Small intestine (tissue), 7 donors: Measurements from ENCODE around the gene EPB41L2. TPM values are rescaled to one million over a fixed set of nuclear protein-coding genes. Genes with fewer than 3 reads are reported as not detected.
"Not testable (repeated sequence)": the region's sequence is repeated elsewhere in the genome, so short reads cannot be mapped to it uniquely, and the experiment has no call there.

Experiments
- DNase-seq, 2 donors: peaks; one replicate each; pipeline versions ENCODE4 v3.0.0 to v3.0.0-alpha.2; 2013
- FAIRE-seq: peaks from 2 replicates; lab custom pipeline; 2012; peaks lifted over from hg19 to GRCh38; lab: Jason Lieb, UNC
- H3K27ac ChIP-seq, 3 donors: one replicate each; pipeline ENCODE4 v1.5.1; 2013; ENCODE audit warnings: low read length in 2 of 3, mild to moderate bottlenecking in 2 of 3, control low read depth in 1 of 3, inconsistent platforms in 1 of 3, low read depth in 1 of 3, moderate library complexity in 1 of 3
- H3K27me3 ChIP-seq, 3 donors: one replicate each; pipeline ENCODE4 v1.6.1; 2013; ENCODE audit warnings: low read length in 3 of 3, inconsistent platforms in 1 of 3; ENCODE audit not compliant: control insufficient read depth in 3 of 3, insufficient read depth in 3 of 3
- H3K36me3 ChIP-seq, 3 donors: one replicate each; pipeline ENCODE4 v1.6.1; 2013; ENCODE audit warnings: low read length in 3 of 3, inconsistent platforms in 1 of 3, low read depth in 1 of 3, mild to moderate bottlenecking in 1 of 3, moderate library complexity in 1 of 3; ENCODE audit not compliant: control insufficient read depth in 3 of 3, insufficient read depth in 2 of 3
- H3K4me1 ChIP-seq, 3 donors: one replicate each; pipeline ENCODE4 v1.6.1; 2013; ENCODE audit warnings: low read length in 2 of 3, inconsistent platforms in 1 of 3, low read depth in 1 of 3, mild to moderate bottlenecking in 1 of 3, moderate library complexity in 1 of 3; ENCODE audit not compliant: control insufficient read depth in 3 of 3, insufficient read depth in 2 of 3
- H3K4me3 ChIP-seq, 3 donors: one replicate each; pipeline ENCODE4 v1.5.1; 2013; ENCODE audit warnings: low read length in 3 of 3, control low read depth in 1 of 3, inconsistent platforms in 1 of 3, low read depth in 1 of 3, mild to moderate bottlenecking in 1 of 3, moderate library complexity in 1 of 3
- H3K9me3 ChIP-seq, 2 donors: one replicate each; pipeline ENCODE4 v1.6.1; 2013; ENCODE audit warnings: low read depth in 1 of 2, low read length in 1 of 2; ENCODE audit not compliant: control insufficient read depth in 2 of 2, insufficient read depth in 1 of 2
- WGBS, 3 donors: extraction: QIAGEN DNeasy Blood & Tissue Kit; methylation state at CpG; one replicate each; pipeline ENCODE4 v1.1.7; 2013; 5-methylcytosine and 5-hydroxymethylcytosine counted together
- polyA plus RNA-seq, 4 donors: library from polyadenylated mRNA; stranded (reverse) in 3 of 4; unstranded in 1 of 4; fragments of 200-250 nt in 3 of 4; fragments of 120-200 nt in 1 of 4; gene quantifications; one replicate each; pipeline versions ENCODE4 v1.2.1 to v1.2.3, GENCODE V29; 2013
- donor health status: healthy with polysubstance abuse.
- donor health status: control.
- donor health status: control.
- donor health status: Bipolar disorder and iron deficiency.
- donor health status: healthy.

EPB41L2 gene
- polyA plus RNA-seq, 4 donors = 14.8 to 63.0 (median 31.1) TPM

GRCh38 chr6:130995783-130996447, 67.1 kb downstream of the EPB41L2 start:
- peak; percentile 21 to 31 for DNase-seq
- no peak for FAIRE-seq
- 74 to 79% (median 77%) methylated on average over 2 of the region's 2 CpGs for WGBS, 3 donors

GRCh38 chr6:130994319-130995097, 68.5 kb downstream of the EPB41L2 start:
- no peak overlapping the region for H3K27ac ChIP-seq
- no peak for FAIRE-seq

More at GRCh38 chr6:130995783-130996447, 67.1 kb downstream of the EPB41L2 start:
- Histone ChIP-seq H3K9me3 (peaks cover 0 to 4% of the 10 kb centered on the region in 2 donors), H3K4me1 (peaks cover 0 to 7% (median 6%) of the 10 kb centered on the region in 3 donors), H3K4me3 (no peak overlapping the region), H3K27ac (no peak overlapping the region), H3K27me3 (no peaks in the 10 kb centered on the region), H3K36me3 (no peaks in the 10 kb centered on the region)

GRCh38 chr6:130993292-130993765, 69.7 kb downstream of the EPB41L2 start:
- FAIRE-seq (no peak), DNase-seq (peak; percentile 37 to 81)
- 54 to 68% (median 59%) methylated on average over 11 of the region's 11 CpGs for WGBS, 3 donors
- Histone ChIP-seq H3K36me3 (no peaks in the 10 kb centered on the region), H3K4me3 (no peak overlapping the region), H3K27me3 (no peaks in the 10 kb centered on the region), H3K9me3 (peaks cover 0 to 4% of the 10 kb centered on the region in 2 donors), H3K27ac (peak overlapping the region in 2 of 3 donors; percentile 30 to 62), H3K4me1 (peaks cover 0 to 7% (median 6%) of the 10 kb centered on the region in 3 donors)

More at GRCh38 chr6:130994319-130995097, 68.5 kb downstream of the EPB41L2 start:
- Histone ChIP-seq H3K9me3 (peaks cover 0 to 4% of the 10 kb centered on the region in 2 donors), H3K4me1 (peaks cover 0 to 7% (median 6%) of the 10 kb centered on the region in 3 donors), H3K27me3 (no peaks in the 10 kb centered on the region), H3K4me3 (no peak overlapping the region), H3K36me3 (no peaks in the 10 kb centered on the region)
- 95 to 98% (median 97%) methylated on average over 10 of the region's 10 CpGs for WGBS, 3 donors
- DNase-seq = no peak

GRCh38 chr6:130991422-130992137, 71.5 kb downstream of the EPB41L2 start:
- WGBS, 3 donors = 66 to 80% (median 75%) methylated on average over 6 of the region's 6 CpGs
- H3K4me1 ChIP-seq = peaks cover 0 to 7% (median 6%) of the 10 kb centered on the region in 3 donors

GRCh38 chr6:130987539-130987938, 75.5 kb downstream of the EPB41L2 start:
- H3K36me3 ChIP-seq, H3K27ac ChIP-seq, FAIRE-seq, DNase-seq, H3K27me3 ChIP-seq, H3K9me3 ChIP-seq, H3K4me1 ChIP-seq, H3K4me3 ChIP-seq: not testable (repeated sequence)
- WGBS, 3 donors = 85 to 97% (median 96%) methylated on average over 5 of the region's 5 CpGs

More at GRCh38 chr6:130991422-130992137, 71.5 kb downstream of the EPB41L2 start:
- H3K27ac ChIP-seq = no peak overlapping the region
- peaks cover 0 to 2% (median 0%) of the 10 kb centered on the region in 3 donors for H3K36me3 ChIP-seq
- H3K9me3 ChIP-seq = peaks cover 0 to 4% of the 10 kb centered on the region in 2 donors
- H3K27me3 ChIP-seq = no peaks in the 10 kb centered on the region
- H3K4me3 ChIP-seq = no peak overlapping the region
- no peak for FAIRE-seq
- no peak for DNase-seq

- no peaks in the 10 kb centered on the region for H3K4me1 ChIP-seq
- DNase-seq (no peak), FAIRE-seq (no peak)
- H3K36me3 ChIP-seq = peaks cover 0 to 2% (median 0%) of the 10 kb centered on the region in 3 donors
- no peak overlapping the region for H3K4me3 ChIP-seq
- WGBS, 3 donors = 94 to 96% (median 95%) methylated on average over 8 of the region's 8 CpGs
- H3K9me3 ChIP-seq = peaks cover 0 to 8% of the 10 kb centered on the region in 2 donors
- no peak overlapping the region for H3K27ac ChIP-seq
- H3K27me3 ChIP-seq = no peaks in the 10 kb centered on the region
These were observed 77.9 kb downstream of the EPB41L2 start for GRCh38 chr6:130985115-130985514.

GRCh38 chr6:130982941-130983456, 80.0 kb downstream of the EPB41L2 start:
- Histone ChIP-seq H3K27me3 (no peaks in the 10 kb centered on the region), H3K4me3 (no peak overlapping the region), H3K27ac (no peak overlapping the region), H3K4me1 (peaks cover 0 to 2% (median 0%) of the 10 kb centered on the region in 3 donors), H3K9me3 (peaks cover 0 to 8% of the 10 kb centered on the region in 2 donors), H3K36me3 (peaks cover 0 to 2% (median 0%) of the 10 kb centered on the region in 3 donors)
- FAIRE-seq = no peak
- DNase-seq = no peak
- 82 to 91% (median 86%) methylated on average over 6 of the region's 6 CpGs for WGBS, 3 donors
